Measurements from ENCODE around the gene GJD3. TPM values are rescaled to one million over a fixed set of nuclear protein-coding genes. Genes with fewer than 3 reads are reported as not detected.

The GJD3 gene
- total RNA-seq, 2 donors from 2014 or later = 0.40 to 0.85 TPM

- Histone ChIP-seq H3K27me3 (no peaks in the 10 kb centered on the region), H3K9ac (ENCODE audit: low read depth in 2 of 2, low read length in 2 of 2) (peak overlapping the region; percentile 74 to 81), H3K4me3 (peak overlapping the region; percentile 24), H3K36me3 (no peaks in the 10 kb centered on the region), H3K27ac (peak overlapping the region; percentile 84), H3K9me3 (no peaks in the 10 kb centered on the region), H3K4me1 (peaks cover 20% of the 10 kb centered on the region)
- intact Hi-C loops (cut with DNase I) = no loop called here
- TF ChIP-seq CTCF (IDR thresholded peaks at IDR 0.05) = no peak
- peak; percentile 22 for DNase-seq
These were observed 43.0 kb downstream of the GJD3 start for GRCh38 chr17:40321524-40321929.

- TF ChIP-seq CTCF (IDR thresholded peaks at IDR 0.05) = no peak
- Histone ChIP-seq H3K36me3 (no peaks in the 10 kb centered on the region), H3K4me3 (peak overlapping the region; percentile 24), H3K9ac (ENCODE audit: low read depth in 2 of 2, low read length in 2 of 2) (peak overlapping the region; percentile 74 to 81), H3K9me3 (no peaks in the 10 kb centered on the region), H3K4me1 (peaks cover 15% of the 10 kb centered on the region), H3K27me3 (no peaks in the 10 kb centered on the region), H3K27ac (peak overlapping the region; percentile 84)
- intact Hi-C loops (cut with DNase I) = no loop called here
- peak; percentile 57 for DNase-seq
These were observed 43.6 kb downstream of the GJD3 start for GRCh38 chr17:40320756-40321523.

DNA sequence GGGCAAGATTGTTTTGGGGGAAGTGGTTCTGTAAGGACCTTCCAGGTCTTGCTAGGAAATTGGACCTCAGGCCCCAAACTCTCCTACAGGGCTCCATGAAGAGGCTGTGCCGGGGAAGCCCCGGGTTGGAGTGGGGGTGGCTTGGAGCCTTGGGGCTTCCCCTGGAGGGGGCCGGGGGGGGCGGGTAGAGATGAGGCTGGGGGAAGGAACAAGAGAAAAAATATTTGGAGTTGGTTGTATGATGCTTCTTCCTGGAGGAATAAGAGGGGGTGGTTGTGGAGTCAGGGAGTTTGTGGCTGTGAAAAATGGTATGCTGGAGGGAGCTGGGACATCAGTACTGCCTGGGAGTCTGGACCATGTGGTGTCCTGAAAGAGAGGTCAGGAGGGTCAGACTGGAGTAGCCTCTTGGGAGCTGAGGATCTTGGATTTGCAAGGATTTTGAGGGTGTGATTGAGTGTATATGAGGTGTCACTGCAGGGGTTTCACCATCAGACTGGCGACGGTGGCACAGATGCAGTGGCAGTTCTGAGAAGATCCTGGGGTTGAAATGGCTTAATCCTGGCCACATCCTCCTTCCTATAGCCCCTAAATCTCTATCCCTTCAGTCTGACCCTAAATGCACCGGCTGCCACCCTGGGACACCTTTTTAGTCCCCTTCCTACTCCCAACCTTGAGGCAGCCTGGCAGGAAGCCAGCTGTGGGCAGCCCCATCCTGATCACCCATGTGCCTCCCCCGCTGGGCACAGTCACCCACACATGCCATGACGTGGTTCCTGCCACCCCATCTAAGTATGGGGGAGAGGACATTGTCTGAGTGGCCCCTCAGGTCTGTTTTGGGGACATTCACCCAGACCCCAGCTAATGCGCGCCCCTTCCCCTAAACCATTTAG lies 44.6 kb downstream of the GJD3 start:
- intact Hi-C loops (cut with DNase I) = no loop called here
- H3K36me3 ChIP-seq = no peaks in the 10 kb centered on the region
- DNase-seq = peak; percentile 66
- H3K9me3 ChIP-seq = no peaks in the 10 kb centered on the region
- no peak for TF ChIP-seq CTCF (IDR thresholded peaks at IDR 0.05)
- no peaks in the 10 kb centered on the region for H3K27me3 ChIP-seq
- peak overlapping the region; percentile 74 to 81 for H3K9ac ChIP-seq (ENCODE audit: low read depth in 2 of 2, low read length in 2 of 2)
- H3K4me3 ChIP-seq = peak overlapping the region; percentile 1
- H3K27ac ChIP-seq = peak overlapping the region; percentile 84
- peaks cover 18% of the 10 kb centered on the region for H3K4me1 ChIP-seq

GRCh38 chr17:40318830-40319391 lies 45.6 kb downstream of the GJD3 start:
- intact Hi-C loops (cut with DNase I) = no loop called here
- no peaks in the 10 kb centered on the region for H3K27me3 ChIP-seq
- TF ChIP-seq CTCF (IDR thresholded peaks at IDR 0.05) = no peak
- no peaks in the 10 kb centered on the region for H3K36me3 ChIP-seq
- H3K27ac ChIP-seq = peak overlapping the region; percentile 81
- peaks cover 23% of the 10 kb centered on the region for H3K4me1 ChIP-seq
- peak overlapping the region; percentile 44 to 82 for H3K9ac ChIP-seq (ENCODE audit: low read depth in 2 of 2, low read length in 2 of 2)
- peak; percentile 39 for DNase-seq
- peak overlapping the region; percentile 89 for H3K4me3 ChIP-seq
- no peaks in the 10 kb centered on the region for H3K9me3 ChIP-seq
